H9 (cell line): ENCODE data around the gene UTS2R. TPM values are rescaled to one million over a fixed set of nuclear protein-coding genes. Genes with fewer than 3 reads are reported as not detected.
A peak's percentile ranks its signal among the peaks of the same experiment; 100 is the strongest.

Experiments used
- DNase-seq: peaks from one replicate; pipeline ENCODE4 v3.0.0-alpha.2; 2017
- H2AFZ ChIP-seq: one replicate; pipeline ENCODE4 v1.6.1; 2013; ENCODE audit warnings: mild to moderate bottlenecking, low read length, control low read depth, moderate library complexity
- H2AK5ac ChIP-seq: 2 replicates; pipeline ENCODE4 v1.6.1; 2013; ENCODE audit warnings: low read length, control low read depth, mixed read lengths; ENCODE audit not compliant: insufficient read length
- H2BK120ac ChIP-seq: one replicate; pipeline ENCODE4 v1.6.1; 2013; ENCODE audit warnings: low read depth, mild to moderate bottlenecking, low read length, control low read depth, inconsistent platforms; ENCODE audit not compliant: poor library complexity, severe bottlenecking
- H2BK12ac ChIP-seq: 2 replicates; pipeline ENCODE4 v1.6.1; 2013; ENCODE audit warnings: low read length, control low read depth, mixed read lengths, low read depth; ENCODE audit not compliant: insufficient read length
- H2BK15ac ChIP-seq: 2 replicates; pipeline ENCODE4 v1.6.1; 2013; ENCODE audit warnings: low read depth, low read length, control low read depth
- H2BK20ac ChIP-seq: one replicate; pipeline ENCODE4 v1.6.1; 2013; ENCODE audit warnings: low read depth, mild to moderate bottlenecking, low read length, control low read depth, inconsistent platforms; ENCODE audit not compliant: poor library complexity, severe bottlenecking
- H2BK5ac ChIP-seq: 2 replicates; pipeline ENCODE4 v1.6.1; 2013; ENCODE audit warnings: low read length, control low read depth, mixed read lengths; ENCODE audit not compliant: insufficient read length
- H3K14ac ChIP-seq: 2 replicates; pipeline ENCODE4 v1.6.1; 2013; ENCODE audit warnings: low read length, control low read depth; ENCODE audit not compliant: insufficient read depth
- H3K18ac ChIP-seq: 2 replicates; pipeline ENCODE4 v1.6.1; 2013; ENCODE audit warnings: low read depth, mild to moderate bottlenecking, mixed read lengths, low read length, control low read depth; ENCODE audit not compliant: insufficient read length
- H3K23ac ChIP-seq: 2 replicates; pipeline ENCODE4 v1.6.1; 2013; ENCODE audit warnings: low read length, control low read depth, mixed read lengths, low read depth; ENCODE audit not compliant: insufficient read length
- H3K23me2 ChIP-seq: 2 replicates; pipeline ENCODE4 v1.6.1; 2013; ENCODE audit warnings: low read depth, mild to moderate bottlenecking, mixed read lengths, low read length, control low read depth; ENCODE audit not compliant: insufficient read length, poor library complexity, severe bottlenecking
- H3K27ac ChIP-seq: 2 replicates; pipeline ENCODE4 v1.5.1; 2013; ENCODE audit warnings: low read length, control low read depth, mixed read lengths, low read depth; ENCODE audit not compliant: insufficient read length
- H3K27me3 ChIP-seq: 2 replicates; pipeline ENCODE4 v1.6.1; 2013; ENCODE audit warnings: low read length, control low read depth, inconsistent platforms; ENCODE audit not compliant: insufficient read depth
- H3K4ac ChIP-seq: 2 replicates; pipeline ENCODE4 v1.6.1; 2013; ENCODE audit warnings: low read depth, mild to moderate bottlenecking, control low read depth, inconsistent platforms, low read length, moderate library complexity
- H3K4me1 ChIP-seq: 2 replicates; pipeline ENCODE4 v1.6.1; 2013; ENCODE audit warnings: low read length, control low read depth, inconsistent platforms; ENCODE audit not compliant: insufficient read depth
- H3K4me2 ChIP-seq: 2 replicates; pipeline ENCODE4 v1.6.1; 2013; ENCODE audit warnings: low read length, control low read depth, mixed read lengths; ENCODE audit not compliant: insufficient read length, insufficient read depth
- H3K56ac ChIP-seq: 2 replicates; pipeline ENCODE4 v1.6.1; 2013; ENCODE audit warnings: low read depth, mild to moderate bottlenecking, mixed read lengths, low read length, control low read depth; ENCODE audit not compliant: insufficient read length
- H3K79me1 ChIP-seq: 2 replicates; pipeline ENCODE4 v1.6.1; 2013; ENCODE audit warnings: low read depth, mild to moderate bottlenecking, moderate library complexity, low read length, control low read depth, inconsistent platforms; ENCODE audit not compliant: insufficient read depth, poor library complexity, severe bottlenecking
- H3K79me2 ChIP-seq: 2 replicates; pipeline ENCODE4 v1.6.1; 2013; ENCODE audit warnings: low read length, control low read depth, inconsistent platforms; ENCODE audit not compliant: insufficient read depth
- H3K9ac ChIP-seq: 2 replicates; pipeline ENCODE4 v1.6.1; 2013; ENCODE audit warnings: low read length, control low read depth, mixed read lengths; ENCODE audit not compliant: insufficient read length; ENCODE audit errors: extremely low read depth
- H3K9me3 ChIP-seq: one replicate; pipeline ENCODE4 v1.6.1; 2013; ENCODE audit warnings: low read depth, low read length, inconsistent platforms; ENCODE audit not compliant: control insufficient read depth
- H3T11ph ChIP-seq: one replicate; pipeline ENCODE4 v1.6.1; 2013; ENCODE audit warnings: mild to moderate bottlenecking, low read length, control low read depth, inconsistent platforms
- H4K20me1 ChIP-seq: one replicate; pipeline ENCODE4 v1.6.1; 2013; ENCODE audit not compliant: control insufficient read depth, insufficient read length, insufficient read depth
- H4K5ac ChIP-seq: 2 replicates; pipeline ENCODE4 v1.6.1; 2013; ENCODE audit warnings: low read depth, mild to moderate bottlenecking, mixed read lengths, low read length, control low read depth; ENCODE audit not compliant: insufficient read length
- H4K8ac ChIP-seq: replicated peaks from 2 replicates; pipeline ENCODE4 v1.6.1; 2013; ENCODE audit warnings: low read length, control low read depth, mixed read lengths, low read depth; ENCODE audit not compliant: insufficient read length
- H4K91ac ChIP-seq: 2 replicates; pipeline ENCODE4 v1.6.1; 2013; ENCODE audit warnings: low read depth, mild to moderate bottlenecking, moderate library complexity, mixed read lengths, low read length, control low read depth; ENCODE audit not compliant: insufficient read length
- H3K27ac Mint-ChIP-seq, 3 experiments: 2 replicates in 2 of 3; 3 replicates in 1 of 3; pipeline ENCODE4 v1.8.0; 2020 to 2021; ENCODE audit warnings: mixed read lengths in 3 of 3, mild to moderate bottlenecking in 1 of 3, moderate library complexity in 1 of 3
- H3K27me3 Mint-ChIP-seq: 2 replicates; pipeline ENCODE4 v1.8.0; 2021; ENCODE audit warnings: low read depth, mild to moderate bottlenecking, moderate library complexity, mixed read lengths
- H3K36me3 Mint-ChIP-seq, 3 experiments: 2 replicates in 2 of 3; 3 replicates in 1 of 3; pipeline ENCODE4 v1.8.0; 2020 to 2021; ENCODE audit warnings: low read depth in 3 of 3, mixed read lengths in 3 of 3; ENCODE audit not compliant: insufficient read depth in 1 of 3
- H3K4me1 Mint-ChIP-seq, 2 experiments: 2 replicates each; pipeline ENCODE4 v1.8.0; 2020; ENCODE audit warnings: mixed read lengths in 2 of 2
- H3K4me3 Mint-ChIP-seq, 2 experiments: 2 replicates in 1 of 2; 3 replicates in 1 of 2; pipeline ENCODE4 v1.8.0; 2020 to 2021; ENCODE audit warnings: mild to moderate bottlenecking in 2 of 2, mixed read lengths in 2 of 2, moderate library complexity in 1 of 2
- H3K9me3 Mint-ChIP-seq, 2 experiments: 2 replicates in 1 of 2; 3 replicates in 1 of 2; pipeline ENCODE4 v1.8.0; 2020; ENCODE audit warnings: mild to moderate bottlenecking in 2 of 2, mixed read lengths in 2 of 2, moderate library complexity in 1 of 2
- CTCF ChIP-seq: fragments of 200-600 bp; sonication (generic); conservative IDR thresholded peaks from 3 replicates; pipeline ENCODE4 v1.8.0; 2021; ENCODE audit warnings: antibody characterized with exemption, mild to moderate bottlenecking
- WGBS: extraction: QIAGEN DNeasy Blood & Tissue Kit; methylation state at CpG from one replicate; pipeline ENCODE4 v1.1.7; 2013; ENCODE audit warnings: missing lambda C conversion rate, low lambda C conversion rate, mixed read lengths; ENCODE audit not compliant: insufficient read length; ENCODE audit errors: extremely low coverage; 5-methylcytosine and 5-hydroxymethylcytosine counted together
- total RNA-seq: library from RNA; stranded (reverse); gene quantifications from 2 replicates; pipeline ENCODE4 v1.2.1, GENCODE V29; 2021

The UTS2R gene
- total RNA-seq, 1 experiment from 2014 or later, result 0.94 TPM

- no peaks in the 10 kb centered on the region for H3K9me3 ChIP-seq
- H3K27ac ChIP-seq, result no peak overlapping the region
- no peaks in the 10 kb centered on the region for H3K23me2 ChIP-seq
- no peak overlapping the region for H2BK15ac ChIP-seq
- H4K5ac ChIP-seq, result no peak overlapping the region
- no CpG with 5 or more reads among the region's 34 CpGs for WGBS
- no peak for TF ChIP-seq CTCF
- H3K4me2 ChIP-seq, result no peak overlapping the region
- no peak overlapping the region; a peak in 1 of 7 replicates for H3K27ac Mint-ChIP-seq
- peaks cover 0 to 13% (median 11%) of the 10 kb centered on the region in 3 experiments; a peak in 4 of 7 replicates for H3K36me3 Mint-ChIP-seq
- H3K4me1 ChIP-seq, result no peaks in the 10 kb centered on the region
- no peak for DNase-seq
- H2BK20ac ChIP-seq, result no peak overlapping the region
- no peak overlapping the region for H4K91ac ChIP-seq
- no peaks in the 10 kb centered on the region for H3K79me1 ChIP-seq
- no peak overlapping the region for H2BK120ac ChIP-seq
- H2BK12ac ChIP-seq, result no peak overlapping the region
- no peaks in the 10 kb centered on the region; a peak in 1 of 5 replicates for H3K9me3 Mint-ChIP-seq
- no peak overlapping the region for H2BK5ac ChIP-seq
- no peak overlapping the region for H2AFZ ChIP-seq
- peak overlapping the region in 1 of 2 experiments; percentile 43; a peak in 2 of 5 replicates for H3K4me3 Mint-ChIP-seq
- no peak overlapping the region for H3T11ph ChIP-seq
- H3K56ac ChIP-seq, result no peak overlapping the region
- H3K23ac ChIP-seq, result no peak overlapping the region
- peaks cover 9% of the 10 kb centered on the region for H3K27me3 Mint-ChIP-seq
- H3K27me3 ChIP-seq, result no peaks in the 10 kb centered on the region
- H4K20me1 ChIP-seq, result no peaks in the 10 kb centered on the region
- H4K8ac ChIP-seq, result no peak overlapping the region
- H2AK5ac ChIP-seq, result no peak overlapping the region
- H3K79me2 ChIP-seq, result no peaks in the 10 kb centered on the region
- no peak overlapping the region for H3K9ac ChIP-seq
- no peak overlapping the region for H3K14ac ChIP-seq
- no peak overlapping the region for H3K18ac ChIP-seq
- no peak overlapping the region for H3K4ac ChIP-seq
- H3K4me1 Mint-ChIP-seq, result peaks cover 0 to 8% of the 10 kb centered on the region in 2 experiments; a peak in 2 of 4 replicates
Observed at GRCh38 chr17:82390015-82390859, 18.7 kb downstream of the UTS2R start.
